Activated T-cell treated with anti-CD3 and anti-CD28 coated beads, Interleukin-2, amount 50 U/mL, for 4 hours (primary cell): ENCODE results near the gene RGS1. TPM values are rescaled to one million over a fixed set of nuclear protein-coding genes. Genes with fewer than 3 reads are reported as not detected.

Experiments used
- ATAC-seq, 2 donors: fragments of 200-7000 bp; cut with Tn5 transposase; one replicate each; pipeline ENCODE4 v1.10.0; 2021
- DNase-seq: peaks from one replicate; pipeline ENCODE4 v3.0.0-alpha.2; 2020
- H3K27me3 Mint-ChIP-seq: one replicate; pipeline ENCODE4 v1.8.0; 2021; ENCODE audit warnings: low read depth, mixed read lengths
- H3K36me3 Mint-ChIP-seq: one replicate; pipeline ENCODE4 v1.8.0; 2022; ENCODE audit warnings: mixed read lengths; ENCODE audit not compliant: insufficient read depth
- H3K4me1 Mint-ChIP-seq: one replicate; pipeline ENCODE4 v1.8.0; 2021; ENCODE audit warnings: low read depth, mixed read lengths
- H3K4me3 Mint-ChIP-seq: one replicate; pipeline ENCODE4 v1.8.0; 2021; ENCODE audit warnings: mild to moderate bottlenecking, moderate library complexity, mixed read lengths
- H3K9me3 Mint-ChIP-seq: one replicate; pipeline ENCODE4 v1.8.0; 2021; ENCODE audit warnings: mixed read lengths
- total RNA-seq, 3 donors: library from RNA; stranded (reverse); gene quantifications; one replicate each; pipeline ENCODE4 v1.2.1, GENCODE V29; 2021

RGS1 gene
- total RNA-seq, 3 donors from 2014 or later: 31.7 to 47.6 (median 34.4) TPM

- peaks cover 40% of the 10 kb centered on the region for H3K4me1 Mint-ChIP-seq
- H3K9me3 Mint-ChIP-seq: peaks cover 6% of the 10 kb centered on the region
- H3K4me3 Mint-ChIP-seq: no peak overlapping the region
- DNase-seq (no peak), ATAC-seq (no peak)
- no peaks in the 10 kb centered on the region for H3K27me3 Mint-ChIP-seq
- H3K36me3 Mint-ChIP-seq: peaks cover 4% of the 10 kb centered on the region
Measured at GRCh38 chr1:192565946-192566345, 9.6 kb upstream of the RGS1 start.

GRCh38 chr1:192566657-192567056 is 8.9 kb upstream of the RGS1 start:
- H3K36me3 Mint-ChIP-seq: peaks cover 4% of the 10 kb centered on the region
- peak; percentile 87 for ATAC-seq
- H3K9me3 Mint-ChIP-seq: peaks cover 10% of the 10 kb centered on the region
- H3K4me1 Mint-ChIP-seq: peaks cover 47% of the 10 kb centered on the region
- H3K27me3 Mint-ChIP-seq: no peaks in the 10 kb centered on the region
- H3K4me3 Mint-ChIP-seq: no peak overlapping the region
- no peak for DNase-seq

GRCh38 chr1:192568063-192568462 is 7.5 kb upstream of the RGS1 start:
- DNase-seq (no peak), ATAC-seq (no peak)
- H3K9me3 Mint-ChIP-seq: peaks cover 10% of the 10 kb centered on the region
- peaks cover 4% of the 10 kb centered on the region for H3K36me3 Mint-ChIP-seq
- H3K4me3 Mint-ChIP-seq: no peak overlapping the region
- H3K27me3 Mint-ChIP-seq: no peaks in the 10 kb centered on the region
- H3K4me1 Mint-ChIP-seq: peaks cover 55% of the 10 kb centered on the region

GRCh38 chr1:192571668-192572067 is 3.9 kb upstream of the RGS1 start:
- Mint-ChIP-seq H3K9me3 (peaks cover 10% of the 10 kb centered on the region), H3K4me3 (no peak overlapping the region), H3K27me3 (no peaks in the 10 kb centered on the region), H3K36me3 (peaks cover 7% of the 10 kb centered on the region), H3K4me1 (peaks cover 64% of the 10 kb centered on the region)
- DNase-seq (no peak), ATAC-seq (peak in 1 of 2 donors; percentile 16)

- peaks cover 64% of the 10 kb centered on the region for H3K4me1 Mint-ChIP-seq
Measured at GRCh38 chr1:192573499-192573898, 2.1 kb upstream of the RGS1 start.

GRCh38 chr1:192574073-192574472 is 1.5 kb upstream of the RGS1 start:
- H3K4me1 Mint-ChIP-seq: peaks cover 67% of the 10 kb centered on the region
- H3K4me3 Mint-ChIP-seq: no peak overlapping the region
- no peaks in the 10 kb centered on the region for H3K27me3 Mint-ChIP-seq
- no peak for DNase-seq
- ATAC-seq: no peak
- peaks cover 10% of the 10 kb centered on the region for H3K9me3 Mint-ChIP-seq
- peaks cover 28% of the 10 kb centered on the region for H3K36me3 Mint-ChIP-seq

More at GRCh38 chr1:192573499-192573898, 2.1 kb upstream of the RGS1 start:
- DNase-seq (no peak), ATAC-seq (no peak)
- H3K36me3 Mint-ChIP-seq: peaks cover 23% of the 10 kb centered on the region
- peaks cover 10% of the 10 kb centered on the region for H3K9me3 Mint-ChIP-seq
- no peak overlapping the region for H3K4me3 Mint-ChIP-seq
- no peaks in the 10 kb centered on the region for H3K27me3 Mint-ChIP-seq

GRCh38 chr1:192576190-192577144 is 894 bp downstream of the RGS1 start:
- Mint-ChIP-seq H3K36me3 (peaks cover 33% of the 10 kb centered on the region), H3K27me3 (no peaks in the 10 kb centered on the region), H3K4me3 (peak overlapping the region; percentile 88), H3K4me1 (peaks cover 79% of the 10 kb centered on the region), H3K9me3 (no peaks in the 10 kb centered on the region)
- no peak for DNase-seq
- no peak for ATAC-seq

GRCh38 chr1:192577145-192578140 is 1.9 kb downstream of the RGS1 start:
- Mint-ChIP-seq H3K4me3 (peak overlapping the region; percentile 88), H3K9me3 (no peaks in the 10 kb centered on the region), H3K27me3 (no peaks in the 10 kb centered on the region), H3K36me3 (peaks cover 33% of the 10 kb centered on the region), H3K4me1 (peaks cover 70% of the 10 kb centered on the region)
- DNase-seq (no peak), ATAC-seq (no peak)

- peak overlapping the region; percentile 88 for H3K4me3 Mint-ChIP-seq
- DNase-seq (no peak), ATAC-seq (no peak)
- H3K27me3 Mint-ChIP-seq: peaks cover 1% of the 10 kb centered on the region
- no peaks in the 10 kb centered on the region for H3K9me3 Mint-ChIP-seq
- H3K36me3 Mint-ChIP-seq: peaks cover 33% of the 10 kb centered on the region
- peaks cover 61% of the 10 kb centered on the region for H3K4me1 Mint-ChIP-seq
Measured at GRCh38 chr1:192578144-192578909, 2.8 kb downstream of the RGS1 start.

GRCh38 chr1:192579010-192579738 is 3.6 kb downstream of the RGS1 start:
- Mint-ChIP-seq H3K36me3 (peaks cover 33% of the 10 kb centered on the region), H3K27me3 (peaks cover 1% of the 10 kb centered on the region), H3K4me3 (peak overlapping the region; percentile 88), H3K4me1 (peaks cover 53% of the 10 kb centered on the region), H3K9me3 (no peaks in the 10 kb centered on the region)
- peak; percentile 57 to 58 for ATAC-seq
- DNase-seq: no peak

GRCh38 chr1:192580351-192580962 is 4.9 kb downstream of the RGS1 start:
- no peak for DNase-seq
- H3K9me3 Mint-ChIP-seq: no peaks in the 10 kb centered on the region
- peaks cover 33% of the 10 kb centered on the region for H3K36me3 Mint-ChIP-seq
- peak in 1 of 2 donors; percentile 39 for ATAC-seq
- peaks cover 1% of the 10 kb centered on the region for H3K27me3 Mint-ChIP-seq
- peak overlapping the region; percentile 68 for H3K4me3 Mint-ChIP-seq
- H3K4me1 Mint-ChIP-seq: peaks cover 44% of the 10 kb centered on the region

- no peak for ATAC-seq
- peaks cover 31% of the 10 kb centered on the region for H3K36me3 Mint-ChIP-seq
- H3K4me1 Mint-ChIP-seq: peaks cover 38% of the 10 kb centered on the region
- peak overlapping the region; percentile 23 for H3K4me3 Mint-ChIP-seq
- no peaks in the 10 kb centered on the region for H3K9me3 Mint-ChIP-seq
- peaks cover 1% of the 10 kb centered on the region for H3K27me3 Mint-ChIP-seq
- DNase-seq: no peak
Measured at GRCh38 chr1:192581131-192581927, 5.8 kb downstream of the RGS1 start.
